ENCODE results near the gene RNF13. TPM values are rescaled to one million over a fixed set of nuclear protein-coding genes. Genes with fewer than 3 reads are reported as not detected.

RNF13 gene
- 46.4 and 53.4 TPM in 2 replicates for total RNA-seq

DNA sequence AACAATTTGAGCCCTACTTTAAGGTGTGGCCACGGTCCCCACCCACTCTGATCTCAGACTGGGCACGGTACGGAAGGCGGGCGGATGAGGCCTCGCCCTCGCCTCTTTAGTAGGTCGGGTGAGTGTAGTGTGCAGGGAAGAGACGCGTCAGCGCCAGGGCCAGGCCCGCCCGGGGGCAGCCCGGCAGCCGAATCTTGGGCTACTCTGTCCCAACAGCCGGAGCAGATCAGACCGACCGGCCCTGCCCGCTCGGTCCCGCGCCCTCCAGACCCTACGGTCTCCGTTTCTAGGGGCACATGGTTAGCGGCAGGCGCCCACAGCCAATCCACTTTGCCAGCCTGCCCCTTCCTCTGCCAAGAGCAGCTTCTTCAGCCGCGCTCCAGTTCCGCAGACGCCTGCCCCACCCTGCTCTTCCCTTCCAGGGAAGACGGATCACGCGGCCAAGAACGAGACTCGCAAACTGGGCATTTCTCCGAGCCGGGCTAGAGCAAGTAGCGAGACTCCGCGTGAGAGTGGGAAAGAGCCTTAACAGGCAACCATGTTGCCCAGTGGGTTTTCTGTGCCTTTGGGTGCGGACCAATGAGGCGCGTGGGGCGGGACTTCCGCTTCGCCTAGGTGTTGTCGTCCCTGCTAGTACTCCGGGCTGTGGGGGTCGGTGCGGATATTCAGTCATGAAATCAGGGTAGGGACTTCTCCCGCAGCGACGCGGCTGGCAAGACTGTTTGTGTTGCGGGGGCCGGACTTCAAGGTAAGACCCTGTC is at the start of gene RNF13:
RNF13 (plus strand) TSS at position 610 of the 761 bp plus-strand sequence. CDS start 32,812 bp downstream, outside the sequence.

GRCh38 chr3:149792452-149793270 is 20.4 kb upstream of the RNF13 start, which contains the start of gene ANKUB1:
Gene ANKUB1 (minus strand): TSS chr3:149792554. CDS start chr3:149792366, 188 bp downstream.

GRCh38 chr3:149970716-149971402 is 157.8 kb downstream of the RNF13 start, which contains the start of gene PFN2:
Gene PFN2 (minus strand): TSS chr3:149970895. CDS start chr3:149970856, 39 bp downstream.

Other genes starting within 250 kb of the RNF13 start
- 76.3 and 94.2 TPM in 2 replicates for gene WWTR1, start 155.2 kb upstream of the RNF13 start, total RNA-seq
- 24.8 and 44.6 TPM in 2 replicates for gene COMMD2, start 60.7 kb upstream of the RNF13 start, total RNA-seq
- not detected in 2 replicates for gene ANKUB1, start 20.7 kb upstream of the RNF13 start, total RNA-seq
- 75.7 and 88.7 TPM in 2 replicates for gene PFN2, start 157.7 kb downstream of the RNF13 start, total RNA-seq

Data from cardiac ventricle fibroblast (primary cell).